Left ventricle myocardium inferior (tissue), 1 donor: ENCODE measurements around the gene LURAP1L. TPM values are rescaled to one million over a fixed set of nuclear protein-coding genes. Genes with fewer than 3 reads are reported as not detected.

ENCODE experiments used
- DNase-seq: peaks from one replicate; pipeline ENCODE4 v3.0.0-alpha.2; 2020
- H3K27ac ChIP-seq: fragments of 200-600 bp; replicated peaks from 2 replicates; pipeline ENCODE4 v1.8.0; 2021
- H3K27me3 ChIP-seq: fragments of 200-600 bp; 2 replicates; pipeline ENCODE4 v1.8.0; 2021; ENCODE audit warnings: low read depth
- H3K36me3 ChIP-seq: fragments of 200-600 bp; 2 replicates; pipeline ENCODE4 v1.8.0; 2021
- H3K4me1 ChIP-seq: fragments of 200-600 bp; 2 replicates; pipeline ENCODE4 v1.8.0; 2021
- H3K4me3 ChIP-seq: fragments of 200-600 bp; 2 replicates; pipeline ENCODE4 v1.8.0; 2021; ENCODE audit warnings: mild to moderate bottlenecking, moderate library complexity
- H3K9me3 ChIP-seq: fragments of 200-600 bp; replicated peaks from 2 replicates; pipeline ENCODE4 v1.8.0; 2021
- intact Hi-C: fragments of 100-400 bp; cut with micrococcal nuclease; formaldehyde crosslinking; loops from one replicate; pipeline ENCODE4 v1.11.0; 2022
- total RNA-seq: library from RNA; stranded (reverse); fragmentation: NEBNext Ultra II Directional; extraction: Animal tissue kit (Norgen Biotek cat#: 25700); gene quantifications from one replicate; pipeline ENCODE4 v1.2.1, GENCODE V29; 2021
- TF ChIP-seq, protein P1 (sequence below): fragments of 200-600 bp; IDR thresholded peaks from 2 replicates; pipeline ENCODE4 v1.8.0; 2021; ENCODE audit warnings: antibody characterized with exemption, mild to moderate bottlenecking, borderline replicate concordance
- donor health status: DM: no; HTN: yes; CAD: no; lungs with severe emphysema.

Gene LURAP1L
- total RNA-seq, 1 donor from 2014 or later: 2.6 TPM

DNA sequence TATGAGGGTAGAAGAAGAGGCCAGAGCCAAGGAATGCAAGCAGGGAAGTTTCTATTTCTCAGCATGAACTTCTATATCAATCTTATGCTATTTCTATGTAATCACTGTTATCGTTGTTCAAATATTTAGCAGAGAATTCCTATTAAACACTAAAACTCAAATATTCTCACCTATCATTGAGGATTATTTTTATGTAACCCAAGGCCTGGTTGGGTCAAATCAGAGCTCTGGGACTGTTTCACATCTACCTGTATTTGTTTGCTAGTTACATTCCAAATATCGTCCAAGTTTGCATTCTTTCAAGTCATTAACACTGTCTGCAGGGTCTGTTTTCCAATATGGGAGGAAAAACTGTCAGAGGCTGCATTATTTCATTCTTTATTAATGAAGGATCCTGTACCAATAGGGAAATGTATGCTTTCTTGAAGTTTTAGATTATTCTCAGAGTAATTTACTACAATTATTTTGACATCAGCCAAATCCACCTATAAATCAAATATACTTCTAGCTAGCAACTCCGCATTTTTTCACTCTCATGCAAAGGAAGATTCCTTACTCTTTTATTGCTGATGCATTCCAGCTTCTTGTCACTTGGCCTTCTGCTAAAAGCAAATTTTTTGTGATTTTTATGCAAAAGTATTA, 52.2 kb downstream of the LURAP1L start:
- no peaks in the 10 kb centered on the region for H3K27me3 ChIP-seq
- no peaks in the 10 kb centered on the region for H3K36me3 ChIP-seq
- H3K27ac ChIP-seq: no peak overlapping the region
- H3K4me3 ChIP-seq: no peak overlapping the region
- no peaks in the 10 kb centered on the region for H3K4me1 ChIP-seq
- TF ChIP-seq, protein P1, sequence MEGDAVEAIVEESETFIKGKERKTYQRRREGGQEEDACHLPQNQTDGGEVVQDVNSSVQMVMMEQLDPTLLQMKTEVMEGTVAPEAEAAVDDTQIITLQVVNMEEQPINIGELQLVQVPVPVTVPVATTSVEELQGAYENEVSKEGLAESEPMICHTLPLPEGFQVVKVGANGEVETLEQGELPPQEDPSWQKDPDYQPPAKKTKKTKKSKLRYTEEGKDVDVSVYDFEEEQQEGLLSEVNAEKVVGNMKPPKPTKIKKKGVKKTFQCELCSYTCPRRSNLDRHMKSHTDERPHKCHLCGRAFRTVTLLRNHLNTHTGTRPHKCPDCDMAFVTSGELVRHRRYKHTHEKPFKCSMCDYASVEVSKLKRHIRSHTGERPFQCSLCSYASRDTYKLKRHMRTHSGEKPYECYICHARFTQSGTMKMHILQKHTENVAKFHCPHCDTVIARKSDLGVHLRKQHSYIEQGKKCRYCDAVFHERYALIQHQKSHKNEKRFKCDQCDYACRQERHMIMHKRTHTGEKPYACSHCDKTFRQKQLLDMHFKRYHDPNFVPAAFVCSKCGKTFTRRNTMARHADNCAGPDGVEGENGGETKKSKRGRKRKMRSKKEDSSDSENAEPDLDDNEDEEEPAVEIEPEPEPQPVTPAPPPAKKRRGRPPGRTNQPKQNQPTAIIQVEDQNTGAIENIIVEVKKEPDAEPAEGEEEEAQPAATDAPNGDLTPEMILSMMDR: no peak
- no peak for DNase-seq
- no peaks in the 10 kb centered on the region for H3K9me3 ChIP-seq
- intact Hi-C loops: no loop called here

DNA sequence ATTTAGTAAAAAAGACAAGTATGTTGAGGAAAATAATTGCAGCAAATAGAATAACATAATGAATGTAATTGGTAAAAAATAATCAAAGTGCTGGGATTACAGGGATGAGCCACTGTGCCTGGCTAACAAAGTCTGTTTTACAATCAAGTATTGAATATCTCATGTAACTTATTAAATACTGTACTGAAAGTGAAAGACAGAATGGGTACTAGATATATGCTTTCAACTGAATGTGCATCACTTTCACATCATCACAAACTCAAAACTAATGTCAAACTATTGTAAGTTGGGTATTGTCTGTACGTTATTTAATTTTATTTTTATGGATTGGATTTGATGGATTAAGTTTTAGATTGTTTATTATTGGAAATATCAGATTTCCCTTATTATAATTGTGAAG, 58.9 kb downstream of the LURAP1L start:
- Histone ChIP-seq H3K27ac (no peak overlapping the region), H3K4me3 (no peak overlapping the region), H3K9me3 (peaks cover 20% of the 10 kb centered on the region), H3K27me3 (no peaks in the 10 kb centered on the region), H3K4me1 (peaks cover 4% of the 10 kb centered on the region), H3K36me3 (no peaks in the 10 kb centered on the region)
- intact Hi-C loops: no loop called here
- no peak for DNase-seq
- TF ChIP-seq, protein P1: no peak

DNA sequence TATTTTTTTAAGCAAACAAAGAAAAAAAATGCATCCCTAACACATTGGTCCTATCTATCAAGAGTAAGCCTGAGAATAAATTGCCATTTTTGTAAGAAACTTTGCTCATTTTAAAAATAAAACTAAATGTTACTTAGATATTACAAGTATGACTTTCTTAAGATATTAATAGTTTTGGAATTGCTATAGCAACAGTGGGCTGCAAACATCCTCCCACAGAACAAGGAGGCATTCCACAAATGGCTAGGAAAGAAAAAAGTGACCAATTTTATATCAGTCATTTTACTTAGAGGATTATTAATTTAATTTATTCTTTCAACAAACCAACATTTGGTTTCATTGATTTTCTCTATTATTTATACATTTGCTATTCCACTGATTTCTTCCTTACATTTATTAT, 63.7 kb downstream of the LURAP1L start:
- no peaks in the 10 kb centered on the region for H3K36me3 ChIP-seq
- no peak overlapping the region for H3K4me3 ChIP-seq
- intact Hi-C loops: no loop called here
- H3K9me3 ChIP-seq: peaks cover 20% of the 10 kb centered on the region
- no peaks in the 10 kb centered on the region for H3K27me3 ChIP-seq
- H3K4me1 ChIP-seq: peaks cover 5% of the 10 kb centered on the region
- peak overlapping the region; percentile 3 for H3K27ac ChIP-seq
- DNase-seq: no peak
- TF ChIP-seq, protein P1: no peak

DNA sequence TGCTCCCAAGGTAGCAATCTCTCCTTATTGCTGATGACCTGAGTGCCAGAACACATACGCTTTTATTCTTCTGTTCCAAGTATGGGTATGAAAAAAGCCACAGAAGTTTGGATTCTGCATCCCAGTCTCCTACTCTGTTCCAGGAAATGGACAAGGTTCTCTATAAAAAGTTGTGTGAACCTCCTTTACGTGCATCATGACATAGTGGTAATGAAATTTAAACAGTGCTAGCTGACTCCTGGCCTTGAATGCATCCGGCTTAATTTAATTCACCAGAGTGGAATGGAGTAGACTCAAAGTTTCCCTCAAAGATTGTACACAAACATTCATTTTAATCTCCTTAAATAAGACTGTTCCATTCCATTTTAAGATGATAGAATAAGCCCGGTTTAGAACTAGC, 68.9 kb downstream of the LURAP1L start:
- no peak overlapping the region for H3K27ac ChIP-seq
- TF ChIP-seq, protein P1: no peak

DNA sequence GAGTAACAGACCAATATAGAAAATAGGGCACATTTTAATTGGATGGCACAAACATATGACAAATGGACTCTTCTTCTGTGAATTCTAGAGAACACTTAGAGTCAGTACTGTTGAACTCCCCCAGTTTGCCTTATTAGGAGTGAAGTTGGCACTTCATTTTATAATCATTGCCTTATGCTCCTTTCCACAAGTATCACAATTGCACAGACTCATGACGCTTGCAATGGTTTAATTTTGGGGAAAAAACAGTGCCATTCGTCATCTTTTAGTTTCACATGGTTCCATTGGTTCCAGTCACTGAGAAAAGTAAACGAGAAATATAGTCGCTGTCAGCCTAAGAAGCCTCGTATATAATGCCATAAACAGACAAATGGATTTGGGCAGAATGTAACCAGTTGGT, 71.2 kb downstream of the LURAP1L start:
- Histone ChIP-seq H3K4me1 (no peaks in the 10 kb centered on the region), H3K36me3 (no peaks in the 10 kb centered on the region), H3K27ac (no peak overlapping the region), H3K4me3 (no peak overlapping the region), H3K9me3 (no peaks in the 10 kb centered on the region), H3K27me3 (no peaks in the 10 kb centered on the region)
- TF ChIP-seq, protein P1: no peak
- intact Hi-C loops: no loop called here
- DNase-seq: no peak

More for the DNA sequence above, 68.9 kb downstream of the LURAP1L start:
- Histone ChIP-seq H3K9me3 (no peaks in the 10 kb centered on the region), H3K36me3 (no peaks in the 10 kb centered on the region), H3K4me3 (no peak overlapping the region), H3K4me1 (peaks cover under 1% of the 10 kb centered on the region), H3K27me3 (no peaks in the 10 kb centered on the region)
- no peak for DNase-seq
- intact Hi-C loops: no loop called here
